Loucy (cell line): Measurements from ENCODE around the gene SNX4.

Source experiments
- EZH2phosphoT487 ChIP-seq: fragments of 200-600 bp; IDR thresholded peaks from 2 replicates; pipeline ENCODE4 v1.6.1; 2018; ENCODE audit warnings: antibody characterized with exemption, mild to moderate bottlenecking, moderate library complexity, borderline replicate concordance
- TF ChIP-seq, protein P1 (sequence below): fragments of 200-600 bp; sonication (generic); conservative IDR thresholded peaks from 2 replicates; pipeline ENCODE4 v1.5.1; 2014; ENCODE audit warnings: mild to moderate bottlenecking, antibody characterized with exemption, low read length

DNA sequence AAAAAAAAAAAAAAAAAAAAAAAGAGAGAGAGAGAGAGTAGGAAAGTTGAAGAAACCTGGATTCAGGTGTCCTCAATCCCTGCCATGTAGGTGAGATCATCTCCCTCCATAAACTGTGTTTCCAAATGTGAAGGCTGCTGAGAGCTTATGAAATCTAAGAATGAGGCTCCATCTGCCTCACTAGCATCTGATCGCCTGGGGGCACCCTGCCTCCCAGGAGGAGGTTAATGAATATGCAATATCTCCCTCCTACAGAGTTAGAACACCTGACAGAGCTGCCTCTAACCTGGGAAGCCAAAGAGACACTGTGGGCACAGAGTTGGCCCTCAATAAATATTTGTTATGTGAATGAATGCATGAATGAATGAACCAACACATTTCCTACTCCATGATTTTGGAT, 121.0 kb downstream of the SNX4 start:
- TF ChIP-seq, protein P1, sequence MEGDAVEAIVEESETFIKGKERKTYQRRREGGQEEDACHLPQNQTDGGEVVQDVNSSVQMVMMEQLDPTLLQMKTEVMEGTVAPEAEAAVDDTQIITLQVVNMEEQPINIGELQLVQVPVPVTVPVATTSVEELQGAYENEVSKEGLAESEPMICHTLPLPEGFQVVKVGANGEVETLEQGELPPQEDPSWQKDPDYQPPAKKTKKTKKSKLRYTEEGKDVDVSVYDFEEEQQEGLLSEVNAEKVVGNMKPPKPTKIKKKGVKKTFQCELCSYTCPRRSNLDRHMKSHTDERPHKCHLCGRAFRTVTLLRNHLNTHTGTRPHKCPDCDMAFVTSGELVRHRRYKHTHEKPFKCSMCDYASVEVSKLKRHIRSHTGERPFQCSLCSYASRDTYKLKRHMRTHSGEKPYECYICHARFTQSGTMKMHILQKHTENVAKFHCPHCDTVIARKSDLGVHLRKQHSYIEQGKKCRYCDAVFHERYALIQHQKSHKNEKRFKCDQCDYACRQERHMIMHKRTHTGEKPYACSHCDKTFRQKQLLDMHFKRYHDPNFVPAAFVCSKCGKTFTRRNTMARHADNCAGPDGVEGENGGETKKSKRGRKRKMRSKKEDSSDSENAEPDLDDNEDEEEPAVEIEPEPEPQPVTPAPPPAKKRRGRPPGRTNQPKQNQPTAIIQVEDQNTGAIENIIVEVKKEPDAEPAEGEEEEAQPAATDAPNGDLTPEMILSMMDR = no peak
- no peak for TF ChIP-seq EZH2phosphoT487
